Measurements from ENCODE around the gene ZNF626. TPM values are rescaled to one million over a fixed set of nuclear protein-coding genes. Genes with fewer than 3 reads are reported as not detected.
"Not testable (repeated sequence)": the region's sequence is repeated elsewhere in the genome, so short reads cannot be mapped to it uniquely, and the experiment has no call there.

The ZNF626 gene
- 10 to 100 TPM in 1 of 2 experiments, 1 to 10 TPM in 1; 8.0 to 13.3 TPM for total RNA-seq

GRCh38 chr19:20661150-20661819 is at the start of gene ZNF626:
Gene ZNF626, minus strand, starts transcription at chr19:20661571. Its CDS starts 125 bp downstream, at chr19:20661446.
- H3K4me1 Mint-ChIP-seq, result peaks cover 33% of the 10 kb centered on the region
- peak; percentile 96 for DNase-seq
- peak within 1 kb of the TSS; percentile 92 for H3K4me3 Mint-ChIP-seq
- ATAC-seq, result peak; percentile 99
- H3K27me3 Mint-ChIP-seq, result no peaks in the 10 kb centered on the region
- ChIA-PET POLR2A (interaction anchor here (0.5 to 1.8 kb wide), 9 partner anchors 35 to 885 kb away, joined by 3 to 11 read pairs (median 3); partner anchors contain the start of genes ZNF66 and ZNF737), CTCF (interaction anchor here (1.4 kb wide), 1 partner anchor 115 kb away, joined by 5 read pairs; the partner anchor contains the start of gene ZNF66)
- intact Hi-C loops (cut with DNase I, micrococcal nuclease), result loop anchor here (1.0 to 5.0 kb wide), 10 partner anchors 96 to 736 kb away; partner anchors contain the start of genes ZNF737 (in 2 of the 2), ZNF430 (in 1 of the 2), ZNF431 (in 1 of the 2) and ZNF493 (in 1 of the 2)
- peaks cover 54% of the 10 kb centered on the region for H3K36me3 Mint-ChIP-seq (ENCODE audit: low read depth)
- peak within 1 kb of the TSS; percentile 95 for H3K27ac Mint-ChIP-seq
- H3K9me3 Mint-ChIP-seq (ENCODE audit: low read depth), result peaks cover 24% of the 10 kb centered on the region

DNA sequence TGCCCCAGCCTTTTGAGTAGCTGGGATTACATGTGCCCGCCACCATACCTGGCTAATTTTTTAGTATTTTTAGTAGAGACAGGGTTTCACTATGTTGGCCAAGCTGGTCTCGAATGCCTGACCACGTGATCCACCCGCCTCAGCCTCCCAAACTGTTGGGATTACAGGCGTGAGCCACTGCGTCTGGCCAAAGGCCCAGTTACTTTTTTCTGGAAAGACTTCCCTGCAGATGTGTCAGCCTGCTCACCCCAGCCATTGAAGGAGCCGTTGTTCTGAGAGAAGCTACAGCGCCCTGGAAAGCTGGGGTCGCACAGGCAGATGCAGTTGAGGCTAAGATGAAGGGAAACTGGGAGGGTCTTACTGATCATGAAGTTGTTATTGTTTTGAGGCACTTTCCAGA is 7.9 kb upstream of the ZNF626 start:
- H3K4me3 Mint-ChIP-seq, result no peak overlapping the region
- ChIA-PET CTCF (no interaction called here), POLR2A (no interaction called here)
- no peaks in the 10 kb centered on the region for H3K27me3 Mint-ChIP-seq
- H3K9me3 Mint-ChIP-seq (ENCODE audit: low read depth), result peaks cover 8% of the 10 kb centered on the region
- ATAC-seq, result no peak
- H3K27ac Mint-ChIP-seq, result no peak overlapping the region
- intact Hi-C loops (cut with DNase I, micrococcal nuclease), result no loop called here
- H3K4me1 Mint-ChIP-seq, result peaks cover 2% of the 10 kb centered on the region
- DNase-seq, result no peak
- no peaks in the 10 kb centered on the region for H3K36me3 Mint-ChIP-seq (ENCODE audit: low read depth)

DNA sequence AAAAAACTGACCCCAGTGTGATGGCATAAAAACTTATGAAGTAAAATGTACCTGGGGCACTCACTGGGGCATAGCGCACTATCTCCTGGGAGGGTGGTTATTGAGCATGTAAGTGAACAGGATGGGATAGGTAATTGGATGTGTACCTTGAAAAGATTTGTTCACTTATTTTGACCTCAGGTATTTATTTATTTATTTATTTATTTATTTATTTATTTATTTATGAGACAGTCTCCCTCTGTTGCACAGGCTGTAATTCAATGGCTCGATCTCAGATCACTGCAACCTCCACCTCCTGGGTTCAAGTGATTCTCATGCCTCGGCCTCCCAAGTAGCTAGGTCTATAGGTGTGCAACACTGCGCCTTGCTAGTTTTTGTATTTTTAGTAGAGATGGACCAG is 5.9 kb upstream of the ZNF626 start:
- Mint-ChIP-seq H3K27ac (no peak overlapping the region), H3K27me3 (no peaks in the 10 kb centered on the region)
- CTCF ChIA-PET, result no interaction called here

GRCh38 chr19:20664901-20665781 is 3.8 kb upstream of the ZNF626 start:
- no peak for ATAC-seq
- peaks cover 16% of the 10 kb centered on the region for H3K9me3 Mint-ChIP-seq (ENCODE audit: low read depth)
- ChIA-PET POLR2A (no interaction called here), CTCF (no interaction called here)
- intact Hi-C loops (cut with DNase I, micrococcal nuclease), result loop anchor here (5.0 kb wide), 2 partner anchors 357 to 732 kb away; partner anchors contain the start of genes ZNF430 (in 1 of the 2) and ZNF493 (in 1 of the 2)
- peaks cover 16% of the 10 kb centered on the region for H3K4me1 Mint-ChIP-seq
- peaks cover 18% of the 10 kb centered on the region for H3K36me3 Mint-ChIP-seq (ENCODE audit: low read depth)
- no peak overlapping the region for H3K27ac Mint-ChIP-seq
- no peak overlapping the region for H3K4me3 Mint-ChIP-seq
- H3K27me3 Mint-ChIP-seq, result no peaks in the 10 kb centered on the region
- no peak for DNase-seq

More for the DNA sequence above, 5.9 kb upstream of the ZNF626 start:
- intact Hi-C loops (cut with DNase I, micrococcal nuclease), result no loop called here
- Mint-ChIP-seq H3K4me3 (no peak overlapping the region), H3K4me1 (peaks cover 12% of the 10 kb centered on the region), H3K9me3 (ENCODE audit: low read depth) (peaks cover 13% of the 10 kb centered on the region), H3K36me3 (ENCODE audit: low read depth) (peaks cover 5% of the 10 kb centered on the region)
- ATAC-seq, result no peak
- DNase-seq, result no peak
- POLR2A ChIA-PET, result no interaction called here

DNA sequence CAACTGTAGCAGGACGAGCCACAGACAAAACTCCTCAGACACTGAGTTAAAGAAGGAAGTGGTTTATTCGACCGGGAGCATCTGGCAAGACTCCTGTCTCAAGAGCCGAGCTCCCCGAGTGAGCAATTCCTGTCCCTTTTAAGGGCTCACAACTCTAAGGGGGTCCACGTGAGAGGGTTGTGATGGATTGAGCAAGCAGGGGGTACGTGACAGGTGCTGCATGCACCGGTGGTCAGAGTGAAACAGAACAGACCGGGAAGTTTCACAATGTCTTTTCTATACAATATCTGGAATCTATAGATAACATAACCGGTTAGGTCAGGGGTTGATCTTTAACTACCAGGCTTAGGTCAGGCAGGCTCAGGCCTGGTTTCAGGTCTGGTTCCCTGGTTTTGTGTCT is 3.1 kb upstream of the ZNF626 start:
- H3K27ac Mint-ChIP-seq, ATAC-seq, POLR2A ChIA-PET, H3K4me3 Mint-ChIP-seq, CTCF ChIA-PET, DNase-seq, H3K27me3 Mint-ChIP-seq: not testable (repeated sequence)
- H3K4me1 Mint-ChIP-seq, result peaks cover 18% of the 10 kb centered on the region
- peaks cover 23% of the 10 kb centered on the region for H3K36me3 Mint-ChIP-seq (ENCODE audit: low read depth)
- H3K9me3 Mint-ChIP-seq (ENCODE audit: low read depth), result peaks cover 14% of the 10 kb centered on the region
- intact Hi-C loops (cut with DNase I, micrococcal nuclease), result loop anchor here (5.0 kb wide), 2 partner anchors 358 to 733 kb away; partner anchors contain the start of genes ZNF430 (in 1 of the 2) and ZNF493 (in 1 of the 2)

- peaks cover 42% of the 10 kb centered on the region for H3K36me3 Mint-ChIP-seq (ENCODE audit: low read depth)
Observed at GRCh38 chr19:20662421-20663105, 1.2 kb upstream of the ZNF626 start.

DNA sequence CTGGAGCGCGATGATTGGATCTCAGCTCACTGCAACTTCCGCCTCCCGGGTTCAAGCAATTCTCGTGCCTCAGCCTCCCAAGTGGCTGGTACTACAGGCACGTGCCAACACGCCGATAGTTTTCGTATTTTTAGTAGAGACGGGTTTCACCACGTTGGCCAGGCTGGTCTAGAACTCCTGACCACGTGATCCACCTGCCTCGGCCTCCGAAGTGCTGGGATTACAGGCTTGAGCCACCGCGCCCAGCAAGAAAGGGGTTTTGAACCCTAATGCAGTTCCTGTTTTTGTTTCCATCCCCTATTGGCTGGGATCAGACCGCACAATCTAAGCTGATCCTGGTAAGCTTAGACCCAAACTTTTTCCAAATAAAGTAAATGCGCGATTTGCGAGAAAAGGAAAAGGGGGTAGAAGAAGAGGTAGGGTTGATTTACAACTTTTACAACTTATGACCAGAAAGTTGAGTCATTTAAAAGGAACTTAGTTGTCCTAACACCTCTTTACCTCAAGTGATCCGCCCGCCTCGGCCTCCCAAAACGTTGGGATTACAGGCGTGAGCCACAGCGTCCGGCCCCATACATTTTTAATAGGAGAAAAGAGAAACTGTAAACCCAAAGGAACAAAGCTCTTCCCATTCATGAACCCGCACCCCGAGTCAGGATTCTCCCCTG is 764 bp downstream of the ZNF626 start:
- intact Hi-C loops (cut with DNase I, micrococcal nuclease), result loop anchor here (1.0 to 5.0 kb wide), 10 partner anchors 95 to 737 kb away; partner anchors contain the start of genes ZNF737 (in 2 of the 2), ZNF430 (in 1 of the 2), ZNF431 (in 1 of the 2) and ZNF493 (in 1 of the 2)
- peak; percentile 1 for ATAC-seq
- H3K4me1 Mint-ChIP-seq, result peaks cover 33% of the 10 kb centered on the region

More at GRCh38 chr19:20662421-20663105, 1.2 kb upstream of the ZNF626 start:
- Mint-ChIP-seq H3K27me3 (no peaks in the 10 kb centered on the region), H3K4me3 (no peak overlapping the region), H3K9me3 (ENCODE audit: low read depth) (peaks cover 22% of the 10 kb centered on the region), H3K27ac (no peak overlapping the region), H3K4me1 (peaks cover 30% of the 10 kb centered on the region)
- ATAC-seq, result no peak
- ChIA-PET POLR2A (no interaction called here), CTCF (no interaction called here)
- DNase-seq, result no peak
- intact Hi-C loops (cut with DNase I, micrococcal nuclease), result loop anchor here (5.0 kb wide), 2 partner anchors 360 to 735 kb away; partner anchors contain the start of genes ZNF430 (in 1 of the 2) and ZNF493 (in 1 of the 2)

GRCh38 chr19:20640545-20640944 is 20.8 kb downstream of the ZNF626 start:
- POLR2A ChIA-PET, result no interaction called here
- ATAC-seq (no peak), DNase-seq (no peak)
- Mint-ChIP-seq H3K27me3 (no peaks in the 10 kb centered on the region), H3K36me3 (ENCODE audit: low read depth) (peaks cover 71% of the 10 kb centered on the region), H3K4me1 (no peaks in the 10 kb centered on the region), H3K27ac (no peak overlapping the region), H3K4me3 (no peak overlapping the region), H3K9me3 (ENCODE audit: low read depth) (peaks cover 24% of the 10 kb centered on the region)
- CTCF ChIA-PET, result no interaction called here
- intact Hi-C loops (cut with DNase I, micrococcal nuclease), result no loop called here

More for the DNA sequence above, 764 bp downstream of the ZNF626 start:
- H3K27ac Mint-ChIP-seq, result peak overlapping the region; percentile 95
- H3K9me3 Mint-ChIP-seq (ENCODE audit: low read depth), result peaks cover 24% of the 10 kb centered on the region
- peaks cover 61% of the 10 kb centered on the region for H3K36me3 Mint-ChIP-seq (ENCODE audit: low read depth)
- H3K27me3 Mint-ChIP-seq, result no peaks in the 10 kb centered on the region
- no peak for DNase-seq
- H3K4me3 Mint-ChIP-seq, result peak overlapping the region; percentile 92
- ChIA-PET CTCF (interaction anchor here (1.4 kb wide), 1 partner anchor 115 kb away, joined by 5 read pairs; the partner anchor contains the start of gene ZNF66), POLR2A (interaction anchor here (0.6 to 1.8 kb wide), 3 partner anchors 95 to 360 kb away, joined by 5 to 11 read pairs (median 5); partner anchors contain the start of genes ZNF430, ZNF66 and ZNF737)

GRCh38 chr19:20640023-20640422 is 21.3 kb downstream of the ZNF626 start:
- no peaks in the 10 kb centered on the region for H3K27me3 Mint-ChIP-seq
- DNase-seq, result no peak
- intact Hi-C loops (cut with DNase I, micrococcal nuclease), result no loop called here
- no peak for ATAC-seq
- POLR2A ChIA-PET, result no interaction called here
- H3K27ac Mint-ChIP-seq, result no peak overlapping the region
- peaks cover 70% of the 10 kb centered on the region for H3K36me3 Mint-ChIP-seq (ENCODE audit: low read depth)
- H3K9me3 Mint-ChIP-seq (ENCODE audit: low read depth), result peaks cover 20% of the 10 kb centered on the region
- CTCF ChIA-PET, result no interaction called here
- no peak overlapping the region for H3K4me3 Mint-ChIP-seq
- H3K4me1 Mint-ChIP-seq, result no peaks in the 10 kb centered on the region

DNA sequence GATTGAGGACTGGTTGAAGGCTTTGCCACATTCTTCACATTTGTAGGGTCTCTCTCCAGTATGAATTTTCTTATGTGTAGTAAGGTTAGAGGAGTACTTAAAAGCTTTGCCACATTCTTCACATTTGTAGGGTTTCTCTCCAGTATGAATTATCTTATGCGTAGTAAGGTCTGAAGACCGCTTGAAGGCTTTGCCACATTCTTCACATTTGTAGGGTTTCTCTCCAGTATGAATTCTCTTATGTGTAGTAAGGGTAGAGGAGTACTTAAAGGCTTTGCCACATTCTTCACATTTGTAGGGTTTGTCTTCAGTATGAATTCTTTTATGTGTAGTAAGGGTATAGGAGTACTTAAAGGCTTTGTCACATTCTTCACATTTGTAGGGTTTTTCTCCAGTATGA is 36.8 kb downstream of the ZNF626 start:
- Mint-ChIP-seq H3K36me3 (ENCODE audit: low read depth) (peaks cover 26% of the 10 kb centered on the region), H3K9me3 (ENCODE audit: low read depth) (peaks cover 25% of the 10 kb centered on the region)
- H3K4me3 Mint-ChIP-seq; H3K27ac Mint-ChIP-seq; H3K4me1 Mint-ChIP-seq; CTCF ChIA-PET; POLR2A ChIA-PET; DNase-seq; intact Hi-C loops (cut with DNase I, micrococcal nuclease); H3K27me3 Mint-ChIP-seq; ATAC-seq: not testable (repeated sequence)

All from activated CD4-positive, alpha-beta T cell treated with anti-CD3 and anti-CD28 coated beads for 36 hours (primary cell).